MCF 10A (cell line): ENCODE data around the gene RPL41. TPM values are rescaled to one million over a fixed set of nuclear protein-coding genes. Genes with fewer than 3 reads are reported as not detected.

Source experiments
- BruUV-seq: library from RNA; stranded (reverse); fragments of 400-500 nt; replicated peaks from 2 replicates; lab custom pipeline; 2021; lab: Mats Ljungman, UMichigan
- CTCF ChIA-PET: fragments of 300-600 bp; sonication (Branson Sonifier 250); formaldehyde crosslinking; extraction: SDS; loops from one replicate; lab custom pipeline; 2021; ENCODE audit warnings: antibody characterized with exemption, inconsistent platforms; lab: Yijun Ruan, JAX
- POLR2A ChIA-PET: fragments of 300-600, 350-650 bp; sonication (Branson Sonifier 250); formaldehyde crosslinking; extraction: SDS; loops from one replicate; lab custom pipeline; 2020; ENCODE audit warnings: antibody characterized with exemption, inconsistent platforms; lab: Yijun Ruan, JAX
- DNase-seq: peaks from one replicate; pipeline ENCODE4 v3.0.0-alpha.2; 2018; ENCODE audit not compliant: unreplicated experiment
- H3K27ac Mint-ChIP-seq: one replicate; pipeline ENCODE4 v1.8.0; 2022; ENCODE audit warnings: mild to moderate bottlenecking, low read depth, mixed read lengths; ENCODE audit not compliant: unreplicated experiment
- H3K27me3 Mint-ChIP-seq: one replicate; pipeline ENCODE4 v1.8.0; 2022; ENCODE audit warnings: mixed read lengths; ENCODE audit not compliant: insufficient read depth, unreplicated experiment
- H3K36me3 Mint-ChIP-seq: one replicate; pipeline ENCODE4 v1.8.0; 2022; ENCODE audit warnings: mild to moderate bottlenecking, moderate library complexity, mixed read lengths; ENCODE audit not compliant: insufficient read depth, unreplicated experiment
- H3K4me1 Mint-ChIP-seq: one replicate; pipeline ENCODE4 v1.8.0; 2022; ENCODE audit warnings: mixed read lengths; ENCODE audit not compliant: insufficient read depth, unreplicated experiment
- H3K4me3 Mint-ChIP-seq: one replicate; pipeline ENCODE4 v1.8.0; 2022; ENCODE audit warnings: mild to moderate bottlenecking, moderate library complexity, mixed read lengths; ENCODE audit not compliant: unreplicated experiment
- H3K9me3 Mint-ChIP-seq: one replicate; pipeline ENCODE4 v1.8.0; 2022; ENCODE audit warnings: mixed read lengths; ENCODE audit not compliant: unreplicated experiment
- CTCF ChIP-seq: fragments of 200-600 bp; IDR thresholded peaks from one replicate; pipeline ENCODE4 v1.8.0; 2022; ENCODE audit warnings: antibody characterized with exemption, mild to moderate bottlenecking; ENCODE audit not compliant: unreplicated experiment
- intact Hi-C: fragments of 100-400 bp; cut with micrococcal nuclease; formaldehyde crosslinking; loops from 2 replicates; pipeline ENCODE4 v1.14.1; 2022
- total RNA-seq: library from RNA; stranded (reverse); gene quantifications from 2 replicates; pipeline ENCODE4 v1.2.3, GENCODE V29; 2022

Gene RPL41
- total RNA-seq, 1 experiment from 2014 or later: 4,734 TPM

DNA sequence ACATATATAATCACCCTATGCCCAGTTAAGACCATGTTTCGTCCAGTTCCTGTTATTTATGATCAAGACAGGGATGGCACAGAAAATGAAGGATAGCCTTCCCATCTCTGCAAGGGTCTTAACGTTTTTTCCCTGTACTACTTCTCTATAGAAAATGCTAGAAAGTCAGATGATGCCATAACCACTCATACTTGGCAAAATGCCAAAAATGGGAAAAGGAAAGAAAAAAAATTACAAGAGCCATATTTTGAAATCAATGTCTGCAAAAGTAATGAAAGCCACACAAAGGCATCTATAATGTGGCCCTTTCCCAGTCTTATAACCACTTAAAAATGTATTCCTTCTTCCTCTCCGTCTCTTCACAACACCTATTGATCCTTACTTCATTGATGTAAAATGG lies 34.1 kb downstream of the RPL41 start:
- H3K9me3 Mint-ChIP-seq: no peaks in the 10 kb centered on the region
- H3K36me3 Mint-ChIP-seq: peaks cover 13% of the 10 kb centered on the region
- intact Hi-C loops: loop anchor here (2.0 to 5.0 kb wide), 2 partner anchors 22 to 33 kb away; partner anchors contain the start of genes ESYT1, RPL41 and ZC3H10
- H3K27ac Mint-ChIP-seq: no peak overlapping the region
- no TSS peak for BruUV-seq
- H3K4me1 Mint-ChIP-seq: peaks cover 24% of the 10 kb centered on the region
- H3K4me3 Mint-ChIP-seq: peak overlapping the region; percentile 75
- POLR2A ChIA-PET: interaction anchor here (0.6 to 3.0 kb wide), 5 partner anchors 8 to 467 kb away, joined by 3 to 28 read pairs (median 7); partner anchors contain the start of genes ESYT1, MYL6 and ZC3H10
- CTCF ChIA-PET: interaction anchor here (0.6 to 3.3 kb wide), 4 partner anchors 32 to 104 kb away, joined by 3 to 19 read pairs (median 4); partner anchors contain the start of gene ZC3H10
- H3K27me3 Mint-ChIP-seq: no peaks in the 10 kb centered on the region
- DNase-seq: peak; percentile 40
- TF ChIP-seq CTCF: no peak

DNA sequence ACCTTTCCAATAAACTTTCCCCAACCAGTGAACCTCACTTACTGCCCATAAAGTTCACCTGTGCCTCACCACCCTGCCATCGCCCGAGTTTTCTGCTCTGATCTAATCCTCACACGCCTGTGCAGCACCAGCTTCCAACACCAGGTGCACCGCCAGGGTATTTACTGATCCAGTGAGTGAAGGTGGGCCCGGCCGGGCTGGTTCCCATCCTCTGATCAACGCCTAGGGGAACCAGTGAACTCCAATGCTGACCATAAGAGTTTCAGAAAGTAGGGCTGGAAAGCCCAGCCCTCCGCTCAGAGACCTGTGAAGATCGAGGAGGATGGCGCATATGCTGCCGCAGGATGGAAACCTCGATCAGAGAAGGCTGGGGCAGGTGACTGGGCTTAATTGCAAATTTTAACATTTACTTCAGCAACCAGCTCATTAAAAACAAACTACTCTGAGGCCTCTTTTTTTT lies 35.3 kb downstream of the RPL41 start:
- Mint-ChIP-seq H3K9me3 (no peaks in the 10 kb centered on the region), H3K4me1 (peaks cover 21% of the 10 kb centered on the region), H3K27ac (peak overlapping the region; percentile 62), H3K27me3 (no peaks in the 10 kb centered on the region), H3K36me3 (peaks cover 16% of the 10 kb centered on the region), H3K4me3 (peak overlapping the region; percentile 75)
- ChIA-PET CTCF (interaction anchor here (0.7 to 1.3 kb wide), 5 partner anchors 10 to 414 kb away, joined by 3 to 5 read pairs (median 3); no protein-coding TSS in a partner anchor), POLR2A (interaction anchor here (0.5 to 3.0 kb wide), 13 partner anchors 9 to 208 kb away, joined by 3 to 39 read pairs (median 5); partner anchors contain the start of genes ESYT1, SMARCC2, STAT2 and ZC3H10)
- TF ChIP-seq CTCF: no peak
- intact Hi-C loops: loop anchor here (2.0 to 5.0 kb wide), 2 partner anchors 23 to 34 kb away; partner anchors contain the start of genes ESYT1, RPL41 and ZC3H10
- BruUV-seq: TSS peak; percentile 85
- peak; percentile 69 for DNase-seq

- intact Hi-C loops: loop anchor here (5.0 kb wide), 1 partner anchor 35 kb away; the partner anchor contains the start of genes RPL41 and ZC3H10
- no peaks in the 10 kb centered on the region for H3K27me3 Mint-ChIP-seq
- ChIA-PET POLR2A (interaction anchor here (0.5 to 3.0 kb wide), 13 partner anchors 10 to 208 kb away, joined by 3 to 39 read pairs (median 5); partner anchors contain the start of genes ESYT1, SMARCC2, STAT2 and ZC3H10), CTCF (interaction anchor here (0.7 to 1.3 kb wide), 5 partner anchors 10 to 415 kb away, joined by 3 to 5 read pairs (median 3); no protein-coding TSS in a partner anchor)
- DNase-seq: peak; percentile 93
- no peak for TF ChIP-seq CTCF
- BruUV-seq: no TSS peak
- H3K9me3 Mint-ChIP-seq: no peaks in the 10 kb centered on the region
- peaks cover 16% of the 10 kb centered on the region for H3K36me3 Mint-ChIP-seq
- H3K27ac Mint-ChIP-seq: peak within 1 kb of the TSS; percentile 62
- H3K4me1 Mint-ChIP-seq: peaks cover 18% of the 10 kb centered on the region
- H3K4me3 Mint-ChIP-seq: peak within 1 kb of the TSS; percentile 75
Measured at GRCh38 chr12:56152132-56152755, 35.8 kb downstream of the RPL41 start, which contains the start of gene MYL6B. MYL6B (plus strand) TSS chr12:56152587; CDS start chr12:56153919, 1,332 bp downstream.
